KOPT-K1 (cell line): ENCODE results near the gene MAML3.
A peak's percentile ranks its signal among the peaks of the same experiment; 100 is the strongest.

Experiments used
- H3K27ac ChIP-seq: fragments of 200-600 bp; sonication (generic); 2 replicates; pipeline ENCODE4 v1.5.1; 2016; ENCODE audit warnings: antibody characterized with exemption, mild to moderate bottlenecking, low read depth, low read length; ENCODE audit not compliant: poor library complexity, severe bottlenecking
- H3K36me3 ChIP-seq: fragments of 200-600 bp; sonication (generic); 2 replicates; pipeline ENCODE4 v1.5.1; 2017; ENCODE audit warnings: antibody characterized with exemption, mild to moderate bottlenecking, low read length, moderate library complexity; ENCODE audit not compliant: insufficient read depth
- H3K9me3 ChIP-seq: fragments of 200-600 bp; sonication (generic); 2 replicates; pipeline ENCODE4 v1.5.1; 2017; ENCODE audit warnings: antibody characterized with exemption, low read length, mild to moderate bottlenecking; ENCODE audit not compliant: insufficient read depth, poor library complexity, severe bottlenecking

Gene MAML3

GRCh38 chr4:139735381-139736273, 418.4 kb downstream of the MAML3 start:
- Histone ChIP-seq H3K27ac (no peak overlapping the region), H3K36me3 (no peaks in the 10 kb centered on the region)

GRCh38 chr4:139734875-139735380, 419.1 kb downstream of the MAML3 start:
- Histone ChIP-seq H3K9me3 (no peaks in the 10 kb centered on the region), H3K36me3 (no peaks in the 10 kb centered on the region), H3K27ac (peak overlapping the region; percentile 19)

More at GRCh38 chr4:139735381-139736273, 418.4 kb downstream of the MAML3 start:
- no peaks in the 10 kb centered on the region for H3K9me3 ChIP-seq

GRCh38 chr4:139734201-139734874, 419.6 kb downstream of the MAML3 start:
- H3K36me3 ChIP-seq: no peaks in the 10 kb centered on the region
- no peaks in the 10 kb centered on the region for H3K9me3 ChIP-seq
- H3K27ac ChIP-seq: peak overlapping the region; percentile 19

- Histone ChIP-seq H3K9me3 (no peaks in the 10 kb centered on the region), H3K36me3 (no peaks in the 10 kb centered on the region), H3K27ac (no peak overlapping the region)
Measured at GRCh38 chr4:139732991-139733570, 420.9 kb downstream of the MAML3 start.

GRCh38 chr4:139728840-139729239, 425.1 kb downstream of the MAML3 start:
- Histone ChIP-seq H3K27ac (no peak overlapping the region), H3K9me3 (no peaks in the 10 kb centered on the region), H3K36me3 (no peaks in the 10 kb centered on the region)

GRCh38 chr4:139728146-139728545, 425.8 kb downstream of the MAML3 start:
- H3K36me3 ChIP-seq: no peaks in the 10 kb centered on the region

GRCh38 chr4:139726615-139727014, 427.4 kb downstream of the MAML3 start:
- H3K27ac ChIP-seq: no peak overlapping the region
- no peaks in the 10 kb centered on the region for H3K36me3 ChIP-seq
- H3K9me3 ChIP-seq: no peaks in the 10 kb centered on the region

More at GRCh38 chr4:139728146-139728545, 425.8 kb downstream of the MAML3 start:
- Histone ChIP-seq H3K9me3 (no peaks in the 10 kb centered on the region), H3K27ac (no peak overlapping the region)

GRCh38 chr4:139725236-139725635, 428.7 kb downstream of the MAML3 start:
- no peak overlapping the region for H3K27ac ChIP-seq
- no peaks in the 10 kb centered on the region for H3K36me3 ChIP-seq
- no peaks in the 10 kb centered on the region for H3K9me3 ChIP-seq

GRCh38 chr4:139721789-139722188, 432.2 kb downstream of the MAML3 start:
- H3K36me3 ChIP-seq: no peaks in the 10 kb centered on the region
- H3K9me3 ChIP-seq: no peaks in the 10 kb centered on the region

GRCh38 chr4:139720806-139721205, 433.2 kb downstream of the MAML3 start:
- no peaks in the 10 kb centered on the region for H3K9me3 ChIP-seq
- H3K36me3 ChIP-seq: no peaks in the 10 kb centered on the region

More at GRCh38 chr4:139721789-139722188, 432.2 kb downstream of the MAML3 start:
- no peak overlapping the region for H3K27ac ChIP-seq

GRCh38 chr4:139719381-139720101, 434.4 kb downstream of the MAML3 start:
- Histone ChIP-seq H3K27ac (no peak overlapping the region), H3K9me3 (no peaks in the 10 kb centered on the region), H3K36me3 (no peaks in the 10 kb centered on the region)

More at GRCh38 chr4:139720806-139721205, 433.2 kb downstream of the MAML3 start:
- no peak overlapping the region for H3K27ac ChIP-seq

- Histone ChIP-seq H3K36me3 (no peaks in the 10 kb centered on the region), H3K27ac (no peak overlapping the region)
Measured at GRCh38 chr4:139718833-139719232, 435.2 kb downstream of the MAML3 start.

GRCh38 chr4:139718358-139718757, 435.6 kb downstream of the MAML3 start:
- Histone ChIP-seq H3K36me3 (no peaks in the 10 kb centered on the region), H3K9me3 (no peaks in the 10 kb centered on the region), H3K27ac (no peak overlapping the region)

More at GRCh38 chr4:139718833-139719232, 435.2 kb downstream of the MAML3 start:
- H3K9me3 ChIP-seq: no peaks in the 10 kb centered on the region

- Histone ChIP-seq H3K27ac (no peak overlapping the region), H3K36me3 (no peaks in the 10 kb centered on the region), H3K9me3 (no peaks in the 10 kb centered on the region)
Measured at GRCh38 chr4:139715746-139716391, 438.1 kb downstream of the MAML3 start.
